Mucosa of descending colon (tissue), 3 donors: ENCODE data around the gene PGBD1. TPM values are rescaled to one million over a fixed set of nuclear protein-coding genes. Genes with fewer than 3 reads are reported as not detected.

Source experiments
- ATAC-seq: fragments of 200-7000 bp; cut with Tn5 transposase; one replicate; pipeline ENCODE4 v1.9.1; 2020; ENCODE audit warnings: mild to moderate bottlenecking, moderate library complexity
- DNase-seq, 3 donors: peaks; one replicate each; pipeline ENCODE4 v3.0.0-alpha.2; 2020
- H3K36me3 ChIP-seq: fragments of 200-600 bp; one replicate; pipeline ENCODE4 v1.8.0; 2021; ENCODE audit warnings: low read depth, mild to moderate bottlenecking
- H3K4me1 ChIP-seq: fragments of 200-600 bp; one replicate; pipeline ENCODE4 v1.8.0; 2021; ENCODE audit warnings: low read depth, mild to moderate bottlenecking
- H3K4me3 ChIP-seq: fragments of 200-600 bp; one replicate; pipeline ENCODE4 v1.8.0; 2021; ENCODE audit warnings: mild to moderate bottlenecking
- H3K9me3 ChIP-seq: fragments of 200-600 bp; one replicate; pipeline ENCODE4 v1.8.0; 2021; ENCODE audit warnings: mild to moderate bottlenecking
- intact Hi-C, 2 donors: fragments of 100-400 bp; cut with DNase I in 1 of 2; cut with micrococcal nuclease in 1 of 2; formaldehyde crosslinking; loops; one replicate each; pipeline versions ENCODE4 v1.11.0 to v1.11.1; 2022; cut with DNase I, micrococcal nuclease
- long read RNA-seq, 2 donors: library from polyadenylated mRNA; unstranded; transcript quantifications; one replicate each; pipeline ENCODE4 v2.0.0, GENCODE V29; 2019 to 2021
- total RNA-seq, 3 donors: library from RNA; stranded (reverse); fragmentation: NEBNext Ultra II Directional in 2 of 3; extraction: Animal tissue kit (Norgen Biotek cat#: 25700) in 2 of 3; gene quantifications; one replicate each; pipeline versions ENCODE4 v1.2.1 to v1.2.4, GENCODE V29; 2021 to 2023
- TF ChIP-seq, protein P1 (sequence below): fragments of 200-600 bp; IDR thresholded peaks from one replicate; pipeline ENCODE4 v1.8.0; 2022; ENCODE audit warnings: antibody characterized with exemption, mild to moderate bottlenecking
- donor health status: DM: no; HTN: no; CAD: no; lungs with moderate emphysema.
- donor health status: DM: no; HTN: no; CAD: no.
- donor health status: DM: no; HTN: yes; CAD: no.

Gene PGBD1
- total RNA-seq = 1 to 10 TPM in 2 of 3 donors, under 1 TPM in 1; 0.75 to 6.6 (median 1.9) TPM
- long read RNA-seq, donor 1, transcript PGBD1-201 (7 exons, 3,100 nt) = major isoform, 7 of 17 reads
- long read RNA-seq, donor 1, partial matches to known transcripts = 2 of 17 reads
- long read RNA-seq, donor 1, other reads (novel, unspliced or antisense) = 8 of 17 reads
- long read RNA-seq, donor 2, partial matches to known transcripts = 1 of 2 reads
- long read RNA-seq, donor 2, other reads (novel, unspliced or antisense) = 1 of 2 reads

- TF ChIP-seq, protein P1, sequence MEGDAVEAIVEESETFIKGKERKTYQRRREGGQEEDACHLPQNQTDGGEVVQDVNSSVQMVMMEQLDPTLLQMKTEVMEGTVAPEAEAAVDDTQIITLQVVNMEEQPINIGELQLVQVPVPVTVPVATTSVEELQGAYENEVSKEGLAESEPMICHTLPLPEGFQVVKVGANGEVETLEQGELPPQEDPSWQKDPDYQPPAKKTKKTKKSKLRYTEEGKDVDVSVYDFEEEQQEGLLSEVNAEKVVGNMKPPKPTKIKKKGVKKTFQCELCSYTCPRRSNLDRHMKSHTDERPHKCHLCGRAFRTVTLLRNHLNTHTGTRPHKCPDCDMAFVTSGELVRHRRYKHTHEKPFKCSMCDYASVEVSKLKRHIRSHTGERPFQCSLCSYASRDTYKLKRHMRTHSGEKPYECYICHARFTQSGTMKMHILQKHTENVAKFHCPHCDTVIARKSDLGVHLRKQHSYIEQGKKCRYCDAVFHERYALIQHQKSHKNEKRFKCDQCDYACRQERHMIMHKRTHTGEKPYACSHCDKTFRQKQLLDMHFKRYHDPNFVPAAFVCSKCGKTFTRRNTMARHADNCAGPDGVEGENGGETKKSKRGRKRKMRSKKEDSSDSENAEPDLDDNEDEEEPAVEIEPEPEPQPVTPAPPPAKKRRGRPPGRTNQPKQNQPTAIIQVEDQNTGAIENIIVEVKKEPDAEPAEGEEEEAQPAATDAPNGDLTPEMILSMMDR = no peak
- intact Hi-C loops = no loop called here
Observed at GRCh38 chr6:28281288-28282064, at the start of gene PGBD1. Gene PGBD1, plus strand, starts transcription at chr6:28281572. Its CDS starts 2,242 bp downstream, at chr6:28283814.

DNA sequence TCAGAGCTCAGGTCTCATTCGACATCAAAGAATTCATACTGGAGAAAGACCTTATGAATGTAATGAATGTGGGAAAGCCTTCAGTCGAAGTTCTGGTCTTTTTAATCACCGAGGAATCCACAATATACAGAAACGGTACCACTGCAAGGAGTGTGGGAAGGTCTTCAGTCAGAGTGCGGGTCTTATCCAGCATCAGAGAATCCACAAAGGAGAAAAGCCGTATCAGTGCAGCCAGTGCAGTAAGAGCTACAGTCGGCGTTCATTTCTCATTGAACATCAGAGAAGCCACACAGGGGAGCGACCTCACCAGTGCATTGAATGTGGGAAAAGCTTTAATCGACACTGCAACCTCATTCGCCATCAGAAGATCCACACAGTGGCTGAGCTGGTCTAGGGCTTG, 48.6 kb upstream of the PGBD1 start:
- H3K9me3 ChIP-seq = no peaks in the 10 kb centered on the region
- no peak overlapping the region for H3K4me3 ChIP-seq
- TF ChIP-seq, protein P1 = no peak
- peaks cover 6% of the 10 kb centered on the region for H3K36me3 ChIP-seq
- DNase-seq (no peak), ATAC-seq (no peak)
- H3K4me1 ChIP-seq = no peaks in the 10 kb centered on the region
- intact Hi-C loops = no loop called here

More at GRCh38 chr6:28281288-28282064, at the start of gene PGBD1:
- H3K4me1 ChIP-seq = peaks cover 3% of the 10 kb centered on the region
- H3K36me3 ChIP-seq = no peaks in the 10 kb centered on the region
- H3K4me3 ChIP-seq = peak within 1 kb of the TSS; percentile 7
- H3K9me3 ChIP-seq = no peaks in the 10 kb centered on the region
- peak; percentile 95 for ATAC-seq
- DNase-seq = peak; percentile 59 to 79 (median 79)

DNA sequence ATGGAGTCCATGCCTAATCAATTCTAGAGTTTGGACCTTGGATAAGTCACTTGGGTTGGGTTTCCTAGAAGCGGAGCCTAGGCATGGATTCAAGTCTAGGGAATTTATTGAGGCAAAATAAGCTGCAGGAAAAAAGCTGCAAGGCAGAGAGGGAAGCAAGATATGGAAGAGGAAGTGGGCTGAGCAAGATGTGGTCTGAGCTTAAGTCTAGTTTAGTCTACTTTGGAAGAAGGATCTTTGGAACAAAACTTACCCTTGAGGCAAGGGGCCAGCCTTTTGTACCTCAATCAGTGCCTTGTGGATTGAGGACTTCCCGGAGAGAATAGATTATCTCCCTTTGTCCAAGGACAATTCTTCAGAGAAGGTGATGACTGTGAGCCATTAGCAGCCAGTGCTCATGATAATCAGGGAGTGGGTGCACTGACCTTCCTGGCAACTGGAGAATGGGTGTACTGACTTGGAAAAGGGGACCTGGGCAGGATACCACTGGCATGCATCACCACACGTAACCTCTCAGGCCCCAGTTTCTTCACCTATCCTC, 45.4 kb upstream of the PGBD1 start:
- intact Hi-C loops = no loop called here
- Histone ChIP-seq H3K4me3 (no peak overlapping the region), H3K4me1 (no peaks in the 10 kb centered on the region), H3K36me3 (no peaks in the 10 kb centered on the region), H3K9me3 (no peaks in the 10 kb centered on the region)
- TF ChIP-seq, protein P1 = no peak
- ATAC-seq = no peak
- DNase-seq = no peak

GRCh38 chr6:28239636-28240035, 41.7 kb upstream of the PGBD1 start:
- intact Hi-C loops = no loop called here
- Histone ChIP-seq H3K9me3 (no peaks in the 10 kb centered on the region), H3K4me1 (no peaks in the 10 kb centered on the region), H3K4me3 (no peak overlapping the region), H3K36me3 (no peaks in the 10 kb centered on the region)
- TF ChIP-seq, protein P1 = no peak
- DNase-seq = no peak
- no peak for ATAC-seq

GRCh38 chr6:28240471-28240870, 40.9 kb upstream of the PGBD1 start:
- ATAC-seq (no peak), DNase-seq (no peak)
- TF ChIP-seq, protein P1 = no peak
- intact Hi-C loops = no loop called here
- no peaks in the 10 kb centered on the region for H3K9me3 ChIP-seq
- no peak overlapping the region for H3K4me3 ChIP-seq
- H3K36me3 ChIP-seq = no peaks in the 10 kb centered on the region
- no peaks in the 10 kb centered on the region for H3K4me1 ChIP-seq
